Measurements from ENCODE around the gene FKBP6.
"Not testable (repeated sequence)": the region's sequence is repeated elsewhere in the genome, so short reads cannot be mapped to it uniquely, and the experiment has no call there.

Gene FKBP6

DNA sequence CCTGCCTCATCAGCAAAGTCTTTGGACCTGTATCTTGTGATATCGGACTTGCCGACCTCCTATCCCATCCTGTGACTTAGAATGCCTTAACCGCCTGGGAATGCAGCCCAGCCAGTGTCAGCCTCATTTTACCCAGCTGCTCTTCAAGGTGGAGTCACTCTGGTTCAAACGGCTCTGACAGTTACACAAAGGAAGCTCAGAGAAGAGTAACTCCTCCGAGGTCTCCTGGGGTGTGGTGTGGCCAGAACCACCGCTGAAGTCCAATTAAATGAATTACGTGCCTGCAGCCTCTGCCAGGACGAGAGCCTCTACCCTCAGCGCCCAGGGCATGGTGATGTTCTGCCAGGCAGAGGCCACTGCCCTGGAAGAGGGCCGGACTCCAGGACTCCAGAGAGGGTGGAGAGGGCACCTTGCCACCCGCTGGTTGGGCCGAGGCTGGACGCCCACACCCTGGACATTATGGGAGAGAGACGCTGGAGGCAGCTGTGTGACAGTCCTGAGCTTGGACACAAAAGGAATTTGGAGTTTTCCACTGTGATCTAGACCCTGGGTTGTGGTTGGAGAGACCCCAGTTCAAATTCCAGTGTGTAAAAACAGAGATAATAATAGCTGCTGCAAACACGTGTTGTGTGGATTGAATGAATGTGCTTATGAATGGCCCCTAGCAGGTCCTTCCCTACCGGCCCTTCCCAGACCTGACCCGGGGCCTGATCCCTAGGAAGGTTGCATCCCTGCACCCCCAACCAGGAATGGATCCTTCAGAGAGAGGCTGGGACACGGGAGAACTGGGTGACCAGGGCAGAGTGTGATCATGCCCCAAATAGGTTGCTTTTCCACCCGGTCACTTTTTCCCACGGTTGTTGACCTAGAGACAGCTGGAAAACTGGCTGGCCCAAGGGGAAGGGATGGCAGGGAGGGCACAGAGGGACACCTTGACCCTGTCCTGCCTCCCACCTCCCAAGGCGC lies 67.9 kb downstream of the FKBP6 start:
- peak in 1 of 14 donors; percentile 29 for DNase-seq

DNA sequence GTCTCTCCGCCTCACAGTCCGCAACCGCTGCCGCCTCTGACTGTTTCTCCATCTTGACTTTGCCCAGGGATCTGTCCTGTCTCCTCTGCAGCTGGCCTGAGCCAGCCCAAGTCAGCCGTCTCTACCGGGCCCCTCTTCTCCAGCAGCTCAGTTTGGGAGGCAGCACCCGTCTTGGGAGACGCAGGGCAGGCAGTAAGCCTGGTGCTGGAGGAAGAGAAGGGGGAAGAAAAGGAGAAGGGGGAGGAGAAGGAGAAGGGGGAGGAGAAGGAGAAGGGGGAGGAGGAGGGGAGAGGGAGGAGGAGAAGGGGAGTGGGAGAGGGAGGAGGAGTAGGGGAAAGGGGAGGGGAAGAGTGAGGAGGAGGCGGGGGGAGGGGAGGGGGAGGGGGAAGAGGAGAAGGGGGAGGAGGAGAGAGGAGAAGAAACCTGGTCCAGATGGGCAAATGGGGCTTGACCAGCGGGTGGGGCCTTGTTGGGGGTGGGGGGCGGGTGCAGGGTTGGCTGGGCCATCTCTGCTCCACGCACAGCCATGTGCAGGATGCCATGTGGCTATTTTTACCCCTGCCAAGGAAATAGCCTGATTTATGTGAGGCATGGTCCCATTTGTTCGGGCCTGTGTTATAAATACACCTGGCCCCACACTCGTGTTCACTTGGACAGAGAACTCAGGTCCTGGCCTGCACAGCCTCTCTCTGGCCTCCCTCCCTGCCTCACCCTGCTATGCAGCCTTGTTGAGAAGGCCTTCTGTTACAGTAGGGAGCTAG lies 69.7 kb downstream of the FKBP6 start:
- peak in 1 of 14 donors; percentile 85 for DNase-seq

DNA sequence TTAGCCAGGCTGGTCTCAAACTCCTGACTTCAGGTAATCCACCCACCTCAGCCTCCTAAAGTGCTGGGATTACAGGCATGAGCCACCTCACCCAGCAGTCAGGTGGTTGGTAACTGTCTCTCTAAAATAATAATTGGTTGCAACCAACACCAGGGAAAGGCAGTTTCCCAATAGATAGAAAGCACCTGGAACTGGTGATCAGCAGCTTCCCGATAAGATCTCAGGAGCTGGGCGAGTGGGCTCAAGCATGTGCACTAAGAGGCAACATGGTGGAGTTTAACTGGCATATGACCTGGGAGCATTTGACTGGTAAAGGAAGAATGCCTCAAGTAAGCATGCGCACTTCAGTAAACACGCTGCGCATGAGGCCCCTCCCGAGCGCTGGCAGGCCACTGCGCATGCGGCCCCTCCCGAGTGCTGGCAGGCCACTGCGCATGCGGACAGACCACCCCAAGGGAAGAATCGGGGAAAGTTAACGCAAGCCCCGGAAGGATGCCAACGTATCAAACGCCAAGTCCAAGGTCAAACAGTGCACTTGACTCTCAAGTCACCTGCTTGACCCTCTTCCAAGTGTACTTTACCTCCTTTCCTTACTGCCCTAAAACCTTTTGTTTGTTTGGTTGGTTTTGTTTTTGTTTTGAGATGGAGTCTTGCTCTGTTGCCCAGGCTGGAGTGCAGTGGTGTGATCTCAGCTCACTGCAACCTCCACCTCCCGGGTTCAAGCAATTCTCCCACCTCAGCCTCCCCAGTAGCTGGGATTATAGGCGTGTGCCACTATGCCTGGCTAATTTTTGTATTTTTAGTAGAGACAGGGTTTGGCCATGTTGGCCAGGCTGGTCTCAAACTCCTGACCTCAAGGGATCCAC lies 71.5 kb downstream of the FKBP6 start:
- DNase-seq: peak in 12 of 14 donors; percentile 19 to 80 (median 55)

GRCh38 chr7:73404860-73405259 lies 76.9 kb downstream of the FKBP6 start:
- DNase-seq: not testable (repeated sequence)
